GM19023 (cell line): Measurements from ENCODE around the gene RAF1.
"Not testable (repeated sequence)": the region's sequence is repeated elsewhere in the genome, so short reads cannot be mapped to it uniquely, and the experiment has no call there.

Experiments
- ATAC-seq: cut with Tn5 transposase; IDR thresholded peaks from one replicate; pipeline ENCODE4 v1.9.1; 2021; ENCODE audit warnings: mild to moderate bottlenecking, moderate library complexity; ENCODE audit not compliant: unreplicated experiment

RAF1 gene

DNA sequence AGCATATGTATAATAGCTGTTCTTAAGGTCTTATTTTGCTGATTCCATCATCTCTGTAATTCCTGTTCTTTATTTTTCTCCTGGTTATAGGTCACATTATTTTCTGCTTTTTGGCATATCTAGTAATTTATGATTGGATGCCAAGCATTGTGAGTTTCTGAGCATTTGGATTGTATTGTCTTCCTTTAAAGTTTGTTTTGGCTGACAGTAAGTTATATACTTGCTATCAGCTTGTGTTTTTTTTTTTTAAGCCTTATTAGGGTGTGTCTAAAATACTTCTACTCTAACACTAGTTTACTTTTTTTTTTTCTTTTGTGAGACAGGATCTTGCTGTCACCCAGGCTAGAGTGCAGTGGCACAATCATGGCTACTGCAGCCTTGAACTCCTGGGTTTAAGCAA is 96.9 kb downstream of the RAF1 start:
- ATAC-seq = no peak

DNA sequence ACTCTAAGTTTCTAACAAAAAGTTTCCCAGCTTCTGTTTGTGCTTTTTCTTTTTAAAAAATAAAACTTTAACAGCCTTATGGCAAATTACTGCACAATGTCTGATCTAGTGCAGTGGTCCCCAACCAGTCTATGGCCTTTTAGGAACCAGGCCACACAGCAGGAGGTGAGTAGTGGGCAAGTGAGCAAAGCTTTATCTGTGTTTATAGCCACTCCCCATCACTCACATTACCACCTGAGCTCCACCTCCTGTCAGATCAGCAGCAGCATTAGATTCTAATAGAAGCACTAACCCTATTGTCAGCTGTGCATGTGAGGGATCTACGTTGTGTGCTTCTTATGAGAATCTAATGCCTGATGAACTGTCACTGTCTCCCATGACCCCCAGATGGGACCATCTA is 101.5 kb downstream of the RAF1 start:
- ATAC-seq = no peak

DNA sequence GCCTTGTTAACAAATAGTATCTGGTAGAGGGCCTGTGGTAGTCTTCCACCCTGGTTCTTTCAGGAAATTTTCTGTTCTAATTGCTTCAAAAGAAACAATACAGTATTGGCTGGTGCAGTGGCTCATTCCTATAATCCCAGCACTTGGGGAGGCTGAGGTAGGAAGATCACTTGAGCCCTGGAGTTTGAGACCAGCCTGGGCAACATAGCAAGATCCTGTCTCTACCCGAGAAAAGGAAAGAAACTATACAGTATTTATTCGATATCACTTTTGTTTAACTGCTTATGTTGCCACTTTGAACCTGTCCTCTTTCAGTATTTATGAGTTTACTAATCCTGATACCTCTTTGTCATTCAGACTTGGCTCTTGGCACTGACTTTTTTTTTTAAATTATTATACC is 102.5 kb downstream of the RAF1 start:
- no peak for ATAC-seq

DNA sequence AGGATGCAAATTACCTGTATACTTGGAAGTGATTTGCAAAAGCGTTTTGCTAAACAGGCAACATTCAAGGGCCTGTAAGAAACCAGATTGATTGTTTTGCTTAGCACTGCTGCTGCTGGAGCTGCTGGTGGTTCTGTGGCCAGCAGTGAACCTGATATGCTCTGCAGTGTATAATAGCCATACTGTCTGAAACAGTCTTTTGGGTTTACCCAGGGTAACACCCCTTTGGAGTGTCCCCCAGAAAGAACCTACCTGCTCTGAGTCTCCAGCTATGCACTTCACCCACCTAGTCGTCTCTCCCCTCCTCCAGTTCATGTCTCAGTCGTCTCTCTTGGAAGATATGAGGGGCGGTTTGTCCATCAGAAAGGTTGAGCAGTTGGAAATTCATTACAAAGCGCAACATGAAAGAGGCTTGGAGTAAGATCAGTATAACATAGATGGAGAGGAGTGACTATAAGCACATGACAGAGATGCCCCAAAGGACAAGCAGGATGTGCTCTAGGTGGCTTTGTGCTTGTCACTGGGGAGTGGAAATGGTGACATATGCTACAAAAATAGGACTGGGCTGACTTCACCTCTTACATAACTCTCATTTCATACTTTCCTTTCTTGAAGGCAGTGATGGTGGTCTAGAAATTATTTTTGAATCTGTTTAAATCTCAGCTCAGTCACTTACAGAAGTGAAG is 103.3 kb downstream of the RAF1 start:
- no peak for ATAC-seq

DNA sequence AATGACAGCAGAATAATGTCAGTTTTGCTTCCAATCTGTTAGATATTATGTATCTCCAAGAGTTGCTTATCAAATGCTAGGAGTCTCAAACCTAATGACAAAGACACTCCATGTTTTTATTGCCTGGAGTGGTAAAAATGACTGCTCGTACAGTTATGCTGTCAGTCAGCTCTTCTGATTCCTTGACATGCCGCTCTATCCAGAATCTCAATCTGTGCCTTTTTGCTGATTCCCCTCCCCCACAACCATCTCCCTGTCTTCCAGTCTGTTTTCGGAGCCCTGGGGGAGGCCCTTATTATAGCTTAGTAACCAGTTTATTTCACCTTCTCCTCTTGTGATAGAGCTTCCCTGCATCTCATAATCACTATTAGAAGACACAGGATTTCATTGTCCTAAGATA is 104.4 kb downstream of the RAF1 start:
- ATAC-seq = no peak

DNA sequence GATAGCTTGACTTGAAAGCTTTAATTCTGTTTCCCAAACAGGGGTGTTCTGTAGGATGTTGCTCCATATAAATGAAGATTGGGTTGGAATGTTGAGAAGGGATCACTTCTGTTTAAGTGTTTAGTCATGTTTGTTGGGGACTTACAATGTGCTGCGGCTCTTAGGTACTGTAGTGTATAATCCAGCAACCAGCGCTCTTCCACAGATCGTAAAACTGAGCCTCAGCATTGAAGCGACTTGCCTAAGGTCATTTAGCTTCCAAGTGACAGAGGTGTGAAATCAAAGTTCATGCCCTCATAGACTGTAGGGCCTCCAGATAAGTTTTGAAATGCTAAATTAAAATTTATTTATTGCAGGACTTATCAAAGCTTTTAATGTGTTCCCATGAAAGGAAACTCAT is 105.2 kb downstream of the RAF1 start:
- no peak for ATAC-seq

DNA sequence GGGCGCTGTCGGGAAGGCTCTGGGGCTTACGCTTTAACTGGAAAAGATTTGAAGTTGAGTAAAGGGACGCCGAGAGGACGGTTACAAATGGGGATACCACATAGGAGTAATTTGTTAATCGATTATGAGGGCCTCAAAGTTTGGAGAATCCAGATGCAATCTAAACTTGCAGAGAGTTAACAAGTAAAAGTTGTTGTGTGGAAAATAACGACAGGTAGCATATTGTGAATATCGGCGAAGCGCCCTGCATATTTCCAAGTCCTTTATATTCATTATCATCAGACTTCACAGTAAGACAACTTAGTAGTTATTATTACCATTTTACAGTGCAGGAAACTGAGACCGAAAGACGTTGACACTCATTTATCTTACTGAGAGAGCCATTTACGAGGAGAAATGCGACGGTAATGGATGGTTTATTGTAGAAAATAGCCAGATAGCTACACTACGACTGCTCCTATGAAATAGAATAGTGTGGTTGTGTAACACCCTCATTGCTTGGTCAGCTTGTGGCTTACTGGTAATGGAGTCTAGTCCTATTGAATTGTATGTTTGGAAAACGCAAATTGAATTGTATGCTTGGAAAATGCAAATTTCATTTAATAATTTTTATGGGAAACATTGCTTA is 106.3 kb downstream of the RAF1 start:
- ATAC-seq = no peak

DNA sequence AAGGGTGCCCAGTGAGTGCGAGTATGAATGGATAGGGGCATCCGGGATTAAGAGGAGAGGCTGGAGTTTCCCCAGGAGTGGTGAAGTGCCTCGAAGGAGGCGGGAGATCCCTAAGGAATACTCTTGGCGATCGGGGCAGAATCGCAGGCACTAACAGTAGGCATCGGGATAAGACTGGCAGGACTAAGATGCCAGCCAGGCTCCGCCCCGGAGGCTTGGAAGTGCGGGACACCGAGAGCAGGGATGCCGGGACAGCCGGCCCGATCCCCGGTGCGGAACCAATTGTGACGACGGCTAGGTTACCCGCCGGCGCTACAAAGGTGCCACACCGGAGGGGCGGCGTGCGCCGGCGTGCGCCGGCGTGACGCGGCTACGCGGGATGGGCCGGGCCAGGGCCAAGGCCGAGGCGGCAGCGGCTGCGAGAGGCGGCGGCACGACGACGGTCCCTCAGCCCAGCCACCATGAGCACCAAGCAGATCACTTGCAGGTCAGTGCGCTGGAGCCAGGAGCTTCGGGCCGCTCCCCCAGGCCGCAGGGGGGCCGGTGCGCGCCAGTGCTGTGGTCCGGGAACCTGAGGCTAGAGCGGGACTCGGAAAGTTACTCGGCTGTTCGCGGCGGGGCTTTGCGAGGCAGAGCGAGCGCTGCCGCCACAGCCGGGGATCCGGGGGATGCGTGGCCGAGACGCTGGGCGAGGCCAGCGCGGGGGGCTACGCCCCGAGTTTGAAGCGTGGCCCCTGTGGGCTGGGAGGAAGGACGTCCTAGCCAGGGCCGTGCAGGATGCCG is 107.0 kb downstream of the RAF1 start, which contains the start of gene MKRN2:
Gene MKRN2 (plus strand): TSS at position 398 of the 783 bp plus-strand sequence. CDS start 64 bp downstream, at position 462.
- peak; percentile 88 for ATAC-seq

DNA sequence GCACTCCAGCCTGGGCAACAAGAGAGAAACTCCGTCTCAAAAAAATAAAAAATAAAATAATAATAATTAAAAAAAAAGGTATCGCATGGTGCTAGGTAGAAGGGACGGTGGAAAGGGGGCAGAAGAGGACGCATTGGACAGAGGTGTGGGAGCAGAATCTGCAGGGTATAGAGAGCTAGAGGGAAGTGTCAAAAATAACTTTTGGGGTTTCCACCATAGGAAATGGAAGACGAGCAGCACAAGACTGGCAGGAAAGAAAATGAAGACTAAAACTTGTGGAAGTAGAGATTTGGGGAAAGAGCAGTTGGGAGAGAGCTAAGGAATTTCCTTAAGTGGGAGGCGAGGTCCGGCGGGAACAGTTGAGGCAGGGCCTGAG is 107.6 kb downstream of the RAF1 start:
- ATAC-seq = no peak

DNA sequence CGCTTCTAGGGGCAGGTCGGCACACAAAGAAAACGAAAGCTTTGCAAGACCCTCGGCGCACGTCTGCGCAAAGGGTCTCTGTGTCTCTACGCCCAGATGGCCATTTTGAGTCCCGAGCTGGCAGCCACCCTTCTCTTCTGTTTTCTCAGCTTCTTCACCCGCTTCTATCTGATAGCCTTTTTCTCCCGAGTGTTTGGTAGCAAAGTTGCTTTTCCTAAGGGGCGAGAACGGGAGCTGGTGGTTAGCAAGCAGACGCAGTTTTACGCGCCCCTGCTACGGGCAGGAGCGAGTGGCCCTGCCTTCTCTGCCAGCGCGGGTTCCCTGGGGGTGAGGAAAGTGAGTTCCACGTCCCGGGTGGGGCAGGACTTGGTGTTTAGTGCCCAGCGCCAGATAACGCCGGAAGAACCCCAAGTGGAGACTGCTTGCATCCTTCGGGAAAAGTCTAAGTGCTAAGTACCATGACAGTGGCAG is 110.0 kb downstream of the RAF1 start:
- no peak for ATAC-seq

DNA sequence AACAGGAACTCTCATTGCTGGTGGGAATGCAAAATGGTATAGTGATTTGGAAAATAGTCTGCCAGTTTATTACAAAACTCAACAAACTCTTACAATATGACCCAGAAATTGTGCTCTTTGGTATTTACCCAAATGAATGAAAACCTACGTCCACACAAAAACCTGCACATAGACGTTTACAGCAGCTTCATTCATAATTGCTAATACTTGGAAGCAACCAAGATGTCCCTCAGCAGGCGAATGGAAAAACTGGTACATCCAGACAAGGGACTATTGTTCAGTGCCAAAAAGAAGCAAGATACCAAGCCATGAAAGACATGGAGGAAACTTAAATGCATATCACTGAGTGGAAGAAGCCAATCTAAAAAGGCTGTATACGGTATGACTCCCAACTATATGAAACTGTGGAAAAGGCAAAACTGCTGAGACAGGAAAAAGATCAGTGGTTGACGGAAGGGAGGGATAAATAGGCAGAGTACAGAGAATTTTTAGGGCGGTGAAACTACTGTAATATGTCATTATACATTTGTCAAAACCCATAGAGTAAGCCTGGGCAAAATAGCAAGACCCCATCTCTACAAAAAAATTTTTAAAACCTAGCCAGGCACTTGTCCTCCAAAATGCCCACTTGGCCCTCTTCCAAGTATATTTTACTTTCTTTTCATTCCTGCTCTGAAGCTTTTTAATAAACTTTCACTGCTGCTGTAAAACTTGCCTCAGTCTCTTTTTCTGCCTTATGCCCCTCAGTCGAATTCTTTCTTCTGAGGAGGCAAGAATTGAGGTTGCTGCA is 113.8 kb downstream of the RAF1 start:
- ATAC-seq = no peak

DNA sequence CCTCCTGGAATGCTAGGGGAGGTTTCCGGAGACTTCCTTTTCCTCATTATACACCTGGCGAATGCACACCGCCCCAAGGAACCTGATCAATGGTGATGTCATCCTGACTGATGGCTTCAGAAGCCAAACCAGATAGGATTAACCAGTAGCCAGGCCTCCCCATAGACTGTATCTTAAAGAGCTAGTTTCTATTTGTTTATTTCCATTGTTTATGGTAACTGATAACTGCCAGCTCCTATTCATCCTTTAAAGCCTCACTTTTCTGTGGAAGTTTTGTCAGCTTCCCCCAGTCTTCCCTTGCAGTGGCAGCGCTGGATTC is 118.5 kb downstream of the RAF1 start, which contains the start of gene MKRN2OS:
Gene MKRN2OS (minus strand): TSS at position 27 of the 319 bp plus-strand sequence. CDS start 35 bp downstream, outside the sequence.
- ATAC-seq = no peak

DNA sequence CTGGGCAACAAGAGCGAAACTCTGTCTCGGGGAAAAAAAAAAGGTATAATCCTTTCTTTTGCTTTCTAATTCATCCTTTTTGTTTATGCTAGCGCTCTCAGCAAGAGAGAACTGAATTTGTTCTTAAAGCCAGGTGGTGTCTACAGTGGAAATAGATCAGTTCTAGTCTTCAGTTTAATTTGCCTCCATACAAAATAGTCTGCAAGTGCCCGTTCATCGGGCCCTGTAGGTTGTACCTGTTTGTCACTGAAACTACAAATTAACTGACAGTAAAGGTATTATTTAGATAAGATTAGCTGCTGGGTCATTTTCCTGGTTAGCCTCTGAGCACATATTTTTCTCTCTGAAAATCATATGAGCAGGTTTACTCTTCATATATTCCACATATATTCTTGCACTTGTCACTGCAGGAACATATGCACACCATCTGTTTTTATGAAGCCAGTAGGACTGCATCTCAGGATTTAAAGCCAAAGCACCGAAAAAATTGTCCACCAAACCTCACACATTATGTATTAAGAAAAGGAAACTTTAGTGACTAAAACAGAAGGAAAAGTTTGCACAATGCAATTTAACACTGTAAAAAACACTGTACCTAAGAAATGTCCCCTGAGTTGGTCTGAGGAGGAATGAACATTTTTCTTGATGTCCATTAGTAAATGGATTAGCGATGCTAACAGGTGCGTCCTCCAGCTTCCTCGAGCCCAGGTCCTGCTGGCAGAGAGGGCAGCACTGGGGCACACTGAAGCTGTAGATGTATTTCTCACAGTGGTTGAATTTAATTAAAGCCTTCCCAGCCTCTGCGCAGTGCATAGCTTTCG is 119.1 kb downstream of the RAF1 start:
- no peak for ATAC-seq

DNA sequence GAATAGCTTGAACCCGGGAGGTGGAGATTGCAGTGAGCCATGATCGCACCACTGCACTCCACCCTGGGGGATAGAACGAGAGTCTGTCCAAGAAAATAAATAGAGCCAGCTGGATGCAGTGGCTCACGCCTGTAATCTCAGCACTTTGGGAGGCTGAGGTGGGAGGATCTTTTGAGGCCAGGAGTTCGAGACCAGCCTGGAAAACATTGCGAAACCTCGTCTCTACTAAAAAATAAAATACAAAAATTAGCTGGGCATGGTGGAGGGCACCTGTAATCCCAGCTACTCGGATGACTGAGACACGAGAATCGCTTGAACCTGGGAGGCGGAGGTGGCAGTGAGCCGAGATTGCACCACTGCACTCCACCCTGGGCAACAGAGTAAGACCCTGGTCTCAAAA is 120.4 kb downstream of the RAF1 start:
- not testable (repeated sequence) for ATAC-seq

DNA sequence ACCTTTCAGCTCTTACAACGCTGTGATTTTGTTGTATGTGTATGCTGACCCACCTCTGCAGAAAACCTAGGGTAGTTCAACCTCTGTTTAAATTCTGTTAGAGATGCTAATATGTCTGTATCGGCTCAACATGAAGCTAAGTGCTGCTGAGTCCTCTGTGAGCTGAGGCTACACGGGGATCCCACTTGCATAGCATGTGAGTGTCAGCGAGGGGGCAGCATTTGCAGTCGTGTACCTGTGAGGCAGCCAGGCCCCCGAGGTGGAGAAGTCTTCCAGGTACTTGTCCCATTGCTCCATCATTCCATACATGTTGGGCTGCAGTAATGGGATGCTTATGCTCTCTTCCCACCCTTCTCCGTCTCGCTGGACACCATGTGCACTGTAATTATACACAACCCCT is 122.3 kb downstream of the RAF1 start:
- no peak for ATAC-seq

DNA sequence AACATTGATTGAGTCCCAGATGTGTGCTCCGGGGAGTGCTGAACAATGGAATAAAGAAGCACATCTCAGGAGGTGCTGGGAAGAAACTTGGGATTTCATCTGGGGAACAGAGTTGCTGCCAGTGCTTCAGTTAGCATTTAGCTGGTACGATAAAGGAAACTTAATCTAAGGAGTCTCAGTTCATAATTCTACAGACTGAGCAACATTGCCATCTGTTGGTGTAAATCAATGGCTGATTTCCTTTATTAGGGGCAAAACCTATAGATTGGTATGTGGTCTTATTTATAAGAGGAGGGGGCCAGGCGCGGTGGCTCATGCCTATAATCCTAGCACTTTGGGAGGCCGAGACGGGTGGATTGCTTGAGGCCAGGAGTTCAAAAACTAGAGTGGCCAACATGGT is 127.5 kb downstream of the RAF1 start:
- ATAC-seq = no peak
